ENCODE results near the gene MYEOV.

Gene MYEOV

DNA sequence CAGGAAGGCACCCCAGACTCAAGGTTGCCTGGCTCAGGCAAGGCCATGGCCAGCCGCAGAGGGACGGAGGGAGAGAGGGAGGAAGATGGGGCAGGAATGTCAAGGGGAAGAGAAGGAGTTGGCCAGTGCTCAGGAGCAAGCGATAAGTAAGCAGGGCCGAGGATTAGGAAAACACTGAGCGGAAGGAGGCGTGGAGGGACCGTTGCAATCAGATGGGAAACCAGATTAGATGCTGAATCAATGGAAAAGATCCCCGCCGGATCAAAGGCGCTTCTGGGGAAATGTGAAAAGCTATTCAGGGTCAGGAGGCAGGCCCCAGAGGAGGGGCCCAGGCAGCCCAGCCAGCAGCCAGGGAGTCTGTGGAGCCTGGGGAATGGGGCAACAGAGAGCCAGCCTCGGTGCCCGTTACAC is 26.6 kb upstream of the MYEOV start:
- DNase-seq, result no peak

DNA sequence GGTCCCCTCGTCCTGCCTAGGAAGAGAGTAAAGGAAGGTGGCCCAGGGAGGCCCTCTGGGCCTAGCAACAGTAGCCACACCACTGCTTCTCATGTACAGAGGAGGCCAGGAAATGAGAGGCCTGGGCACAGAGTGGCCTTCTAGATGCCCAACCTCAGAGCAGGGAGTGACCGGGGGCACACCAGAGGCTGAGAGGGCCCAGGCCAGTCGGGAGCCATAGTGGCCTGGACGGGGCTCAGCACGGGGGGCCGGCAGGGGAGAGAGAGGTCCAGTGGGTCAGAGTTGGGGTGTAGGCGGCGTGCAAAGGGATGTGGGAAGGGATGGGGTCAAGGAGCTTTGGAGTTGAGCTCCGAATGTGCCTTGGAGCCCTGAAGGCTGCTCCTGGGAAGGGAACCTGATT is 25.0 kb upstream of the MYEOV start:
- no peak for DNase-seq

DNA sequence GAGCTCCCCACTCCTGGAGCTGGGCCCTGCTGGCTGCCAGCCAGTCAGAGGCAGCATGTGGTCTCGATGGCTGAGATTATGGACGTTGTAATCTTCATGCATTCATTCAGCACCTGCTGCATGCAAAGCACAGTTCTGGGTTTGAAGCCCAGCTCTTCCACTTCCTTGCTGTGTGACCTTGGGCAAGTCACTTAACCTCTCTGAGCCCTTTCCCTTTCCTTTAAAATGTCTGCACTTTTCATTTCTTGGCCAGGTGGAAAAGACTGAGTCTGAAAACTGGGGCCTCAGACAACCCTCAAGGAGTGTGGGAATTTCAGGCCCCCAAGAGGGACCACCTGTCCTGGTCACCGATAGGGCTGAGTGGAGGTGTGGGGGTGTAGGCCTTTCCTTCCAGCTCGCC is 24.6 kb upstream of the MYEOV start:
- DNase-seq, result no peak

DNA sequence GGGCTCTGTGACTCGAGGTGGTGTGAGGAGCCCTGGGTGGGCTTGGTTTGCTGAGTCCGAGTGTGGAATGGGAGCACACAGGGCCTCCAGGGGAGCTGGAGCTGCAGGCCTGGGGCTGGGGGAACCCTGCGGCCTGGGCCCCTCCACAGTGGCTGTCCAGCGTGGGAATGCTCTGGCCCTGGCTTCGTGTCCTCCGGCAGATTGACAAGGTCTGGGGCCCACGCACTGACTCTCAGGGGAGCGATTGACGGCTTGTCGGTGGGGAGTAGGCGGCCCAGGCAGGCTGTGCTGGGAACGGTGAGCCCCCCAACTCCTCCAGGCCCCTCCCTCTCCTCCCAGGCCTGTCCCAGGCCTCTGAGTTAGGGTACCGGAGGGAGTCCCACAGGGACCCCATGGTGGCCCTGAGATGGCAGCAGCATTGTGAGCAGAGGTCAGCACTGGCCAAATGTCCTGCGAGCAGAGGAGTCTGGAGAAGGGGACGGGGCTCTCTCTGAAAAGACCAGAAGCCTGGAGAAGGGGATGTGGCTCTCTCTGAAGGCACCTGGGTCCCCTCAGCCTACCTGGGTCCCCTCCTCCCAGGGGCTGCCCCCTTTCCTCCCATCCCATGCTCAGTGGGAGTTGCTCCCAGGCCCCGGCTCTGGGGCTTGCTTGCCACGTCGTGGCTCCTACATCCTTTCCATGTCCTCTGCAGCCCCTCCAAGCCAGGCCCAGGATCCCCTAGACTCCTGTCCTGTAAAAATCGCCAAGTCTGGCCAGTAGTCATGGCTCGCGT is 23.8 kb upstream of the MYEOV start:
- DNase-seq, result no peak

DNA sequence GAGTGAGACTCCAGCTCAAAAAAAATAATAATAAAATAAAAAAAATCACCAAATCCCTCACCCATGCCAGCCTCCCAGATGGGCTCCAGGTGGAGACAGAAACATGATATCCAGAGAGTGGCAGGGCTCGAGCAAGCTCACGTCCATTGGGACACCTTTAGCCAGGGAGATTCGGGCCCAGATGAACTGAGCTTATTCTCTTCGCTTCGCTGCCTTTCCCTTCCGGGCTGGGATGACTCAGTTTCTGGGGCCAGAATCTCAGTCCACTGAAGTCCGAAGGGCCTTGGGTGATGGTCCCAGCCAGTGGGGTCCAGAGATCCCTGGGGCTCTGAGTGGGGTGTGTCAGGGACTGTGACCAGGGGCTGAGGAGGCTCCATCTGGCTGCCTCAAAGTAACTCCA is 23.0 kb upstream of the MYEOV start:
- DNase-seq, result no peak

DNA sequence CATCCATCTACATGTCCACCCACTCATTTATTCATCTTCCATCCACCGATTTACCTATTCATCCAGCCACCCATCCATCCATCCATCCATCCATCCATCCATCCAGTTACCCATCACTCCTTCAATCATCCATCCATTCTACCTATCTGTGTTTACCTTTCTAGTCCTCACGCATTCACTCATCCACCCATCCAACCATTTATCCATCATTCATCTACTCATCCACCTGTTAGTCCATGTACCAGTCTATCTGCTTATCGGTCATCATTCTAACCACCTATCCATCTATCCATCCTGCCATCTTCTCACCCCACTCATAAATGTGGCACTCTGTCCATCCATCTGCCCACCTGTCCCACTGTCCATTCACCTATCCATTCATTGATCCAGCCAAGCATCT is 21.9 kb upstream of the MYEOV start:
- no peak for DNase-seq

DNA sequence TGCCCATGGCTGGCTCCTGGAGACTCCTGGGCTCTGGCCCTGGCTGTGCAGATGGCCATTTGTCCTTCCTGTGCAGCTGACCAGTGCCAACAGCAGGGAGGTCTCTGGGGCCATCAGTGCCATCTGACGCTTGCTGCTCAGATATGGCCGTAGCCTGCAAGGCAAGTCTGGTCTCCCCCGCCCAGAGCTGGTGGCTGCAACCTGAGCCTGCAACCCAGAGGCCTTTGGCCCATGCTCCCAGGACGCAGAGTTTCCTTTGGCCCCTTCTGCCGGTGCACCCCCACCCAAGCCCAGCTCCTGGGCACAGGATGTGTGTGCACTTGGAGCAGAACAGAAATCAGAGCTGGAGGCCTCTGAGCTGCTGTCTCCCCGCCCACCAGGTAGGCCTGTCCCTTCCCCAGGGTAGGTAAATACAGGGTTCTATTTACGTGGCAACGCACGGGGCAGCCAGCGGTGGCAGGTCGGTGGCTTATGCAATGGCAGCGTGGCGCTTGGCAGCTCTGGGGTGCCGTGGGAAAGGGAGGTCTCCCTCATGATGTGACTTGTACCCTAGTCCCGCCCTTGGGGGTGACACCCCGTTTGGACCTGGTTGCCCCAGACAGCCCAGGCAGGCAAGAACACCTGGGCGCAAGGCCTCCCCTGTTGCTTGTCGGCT is 21.0 kb upstream of the MYEOV start:
- DNase-seq, result no peak

DNA sequence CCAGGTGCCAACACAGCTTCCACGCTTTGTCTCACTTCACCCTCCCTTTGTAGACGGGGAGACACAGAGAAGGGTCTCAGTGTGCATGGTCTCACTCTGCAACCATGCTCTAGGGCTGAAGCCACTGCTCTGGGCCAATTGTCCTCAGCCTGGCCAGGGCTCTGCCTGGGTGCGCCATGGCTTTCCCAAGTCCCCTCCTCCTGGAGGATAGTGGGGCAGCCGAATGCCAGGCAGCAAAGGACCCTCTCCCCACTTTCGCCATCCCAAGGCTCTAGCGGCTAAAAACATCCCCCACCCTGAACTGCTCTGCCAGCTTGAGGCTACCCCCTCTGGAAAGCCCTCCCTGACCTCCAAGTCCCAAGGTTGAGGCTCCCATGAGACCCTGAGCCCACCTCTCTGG is 20.4 kb upstream of the MYEOV start:
- no peak for DNase-seq

DNA sequence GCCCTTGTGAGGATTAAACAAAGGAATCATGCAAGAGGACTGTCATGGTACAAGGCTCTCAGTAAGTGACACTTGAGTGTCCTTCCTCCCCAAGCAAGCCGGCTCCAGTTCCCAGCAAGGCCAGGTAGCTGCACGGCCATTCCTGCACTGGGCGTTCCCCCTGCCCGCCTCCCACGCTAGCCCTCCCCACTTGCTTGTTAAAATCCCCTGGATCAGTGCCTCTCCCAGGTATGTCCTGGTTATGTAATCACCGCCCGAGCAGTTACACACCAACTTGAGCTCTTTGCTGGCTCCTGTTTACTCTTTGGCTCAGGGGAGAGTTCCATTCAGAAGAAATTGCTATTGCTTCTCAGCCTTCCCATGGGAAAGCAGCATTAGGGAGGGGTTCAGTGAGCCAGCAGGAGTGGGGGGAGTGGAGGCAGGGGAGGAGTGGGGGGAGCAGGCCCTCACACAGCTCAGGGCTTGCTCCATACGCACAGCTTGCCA is 19.4 kb upstream of the MYEOV start:
- DNase-seq, result no peak

DNA sequence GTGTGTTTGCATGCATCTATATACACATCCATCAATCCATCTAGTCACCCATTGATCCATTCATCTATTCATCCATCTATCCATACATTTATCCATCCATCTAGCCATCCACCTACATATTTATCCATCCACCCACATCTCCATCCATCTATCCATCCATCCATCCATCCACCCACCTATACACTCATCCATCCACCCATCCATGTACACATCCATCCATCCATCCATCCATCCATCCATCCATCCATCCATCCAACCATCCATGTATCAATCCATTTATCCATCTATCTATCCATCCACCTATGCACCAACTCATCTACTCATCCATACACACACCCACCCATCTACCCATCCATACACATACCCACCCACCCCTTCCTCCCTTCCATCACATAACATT is 18.8 kb upstream of the MYEOV start:
- DNase-seq, result no peak

DNA sequence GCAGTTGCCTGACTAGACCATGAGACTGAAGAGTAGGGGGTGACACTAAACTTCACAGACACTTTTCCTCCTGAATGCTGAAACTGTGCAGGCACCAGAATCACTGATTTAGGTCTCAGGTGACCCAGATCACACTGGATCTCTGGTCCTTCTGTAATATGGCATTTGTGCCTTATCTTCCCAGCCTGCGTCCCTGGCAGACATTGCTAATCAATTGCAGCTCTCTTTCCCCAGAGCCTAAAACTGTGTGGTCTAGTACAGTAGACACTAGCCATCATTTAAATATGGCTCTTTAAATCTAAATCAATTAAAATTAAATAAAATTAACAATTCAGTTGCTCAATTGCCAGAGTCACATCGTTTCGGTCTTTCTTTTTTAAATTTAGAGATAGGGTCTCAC is 17.8 kb upstream of the MYEOV start:
- no peak for DNase-seq

DNA sequence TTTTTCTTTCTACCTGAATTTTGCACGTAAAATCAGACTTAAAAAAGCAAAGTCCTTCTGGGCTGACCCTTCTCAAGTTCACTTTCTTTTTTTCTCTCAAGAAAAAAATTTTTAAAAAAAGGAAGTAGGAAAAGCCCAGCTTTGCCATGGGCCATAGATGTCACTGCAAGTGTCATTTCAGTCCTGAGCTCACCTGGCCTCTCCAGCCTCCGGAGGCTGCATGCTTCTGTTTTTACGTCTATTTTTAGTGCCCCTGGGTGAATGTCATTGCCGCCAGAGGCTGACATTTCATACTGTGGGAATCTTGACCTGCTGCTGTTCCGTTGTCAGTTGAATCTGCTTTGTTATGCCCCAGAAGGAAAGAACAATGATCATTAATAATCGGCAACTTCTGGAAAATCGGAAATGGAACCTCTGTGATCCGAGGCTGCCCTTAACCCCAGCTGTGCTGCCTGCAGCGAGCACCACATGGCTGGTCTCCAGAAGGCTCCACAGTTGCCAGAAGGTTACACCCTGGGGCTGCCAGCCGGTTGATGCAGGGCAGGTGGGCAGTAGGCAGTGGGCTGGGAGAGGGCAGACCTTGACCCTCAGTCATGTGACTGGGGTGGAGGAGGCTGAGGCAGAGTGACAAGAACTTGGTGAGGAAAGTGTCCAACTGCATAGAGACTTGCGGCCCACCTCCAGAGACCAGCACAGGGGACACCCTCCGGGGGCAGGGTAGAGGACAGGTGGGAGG is 16.7 kb upstream of the MYEOV start:
- DNase-seq, result no peak

DNA sequence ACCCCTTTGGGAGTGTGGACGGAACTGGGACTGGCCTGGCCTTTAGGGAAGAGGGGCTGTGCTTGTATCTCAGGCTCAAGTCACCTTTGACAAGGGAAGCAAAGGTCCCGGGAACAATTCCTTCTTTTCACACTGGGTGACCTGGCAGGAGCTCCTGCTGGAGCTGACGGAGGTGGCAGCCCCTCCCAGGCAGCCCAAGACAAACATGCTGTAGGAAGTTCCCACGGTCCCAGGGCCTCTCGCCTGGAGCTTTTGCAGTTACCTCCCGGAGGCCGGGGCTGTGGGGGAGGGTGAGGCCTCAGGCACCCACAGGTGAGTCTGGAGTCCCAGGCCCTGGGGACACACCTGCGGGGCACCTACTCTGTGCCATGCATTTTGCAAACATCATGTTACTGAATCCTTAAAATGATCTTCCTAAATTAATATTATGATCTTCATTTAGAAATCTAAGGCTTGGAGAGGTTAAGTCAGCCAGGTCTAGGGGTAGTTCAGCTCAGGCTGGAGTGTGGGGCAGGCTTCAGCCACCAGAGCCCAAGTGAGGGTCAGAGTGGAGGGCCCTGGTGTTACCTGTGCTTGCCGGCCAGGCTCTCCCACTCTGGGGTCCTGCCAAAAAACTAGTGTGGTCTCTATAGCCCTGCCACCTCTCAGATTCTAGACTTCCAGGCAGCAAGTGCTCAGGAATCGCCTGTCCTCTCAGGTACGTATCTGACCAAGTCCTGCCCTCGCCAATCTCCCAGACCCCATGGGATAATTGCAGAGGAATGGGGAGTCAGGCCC is 15.7 kb upstream of the MYEOV start:
- DNase-seq, result no peak

DNA sequence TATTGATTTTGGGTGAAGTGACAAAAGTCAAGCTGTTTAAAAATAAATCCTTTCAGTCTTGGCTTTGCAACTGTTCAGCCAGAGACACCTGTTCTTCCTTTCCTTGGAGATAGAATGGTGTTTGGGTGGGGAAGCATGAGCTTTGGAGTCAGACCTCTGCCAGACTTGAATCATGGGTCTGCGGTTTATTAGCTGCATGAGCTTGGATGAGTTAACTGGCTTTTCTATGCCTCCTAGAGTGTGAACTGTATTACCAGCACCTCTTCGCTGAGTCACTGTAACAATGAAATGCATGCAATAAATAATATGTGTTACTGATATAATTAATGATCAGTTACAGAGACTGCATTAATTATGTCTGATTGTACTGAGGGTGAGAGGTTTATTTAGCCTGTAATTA is 13.5 kb upstream of the MYEOV start:
- DNase-seq, result no peak

DNA sequence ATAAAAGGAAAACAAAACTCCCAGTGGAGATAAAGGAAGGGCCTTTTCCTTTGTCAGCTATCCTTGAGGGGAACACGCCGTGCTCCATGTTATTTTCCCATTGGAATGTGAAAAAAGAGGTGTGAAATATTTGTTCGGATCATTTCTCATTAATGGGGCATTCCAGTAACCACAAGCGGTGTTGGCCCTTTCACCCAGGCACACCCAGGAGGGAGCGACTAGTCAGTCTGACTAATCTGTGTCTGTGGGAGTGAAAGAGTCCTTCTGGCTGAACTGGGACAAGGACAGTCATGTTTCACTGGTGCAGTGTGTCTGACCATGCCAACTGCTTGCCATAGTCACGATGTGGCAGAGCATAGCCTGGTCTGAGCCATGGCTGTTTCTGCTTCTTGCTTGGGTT is 13.0 kb upstream of the MYEOV start:
- DNase-seq, result no peak

DNA sequence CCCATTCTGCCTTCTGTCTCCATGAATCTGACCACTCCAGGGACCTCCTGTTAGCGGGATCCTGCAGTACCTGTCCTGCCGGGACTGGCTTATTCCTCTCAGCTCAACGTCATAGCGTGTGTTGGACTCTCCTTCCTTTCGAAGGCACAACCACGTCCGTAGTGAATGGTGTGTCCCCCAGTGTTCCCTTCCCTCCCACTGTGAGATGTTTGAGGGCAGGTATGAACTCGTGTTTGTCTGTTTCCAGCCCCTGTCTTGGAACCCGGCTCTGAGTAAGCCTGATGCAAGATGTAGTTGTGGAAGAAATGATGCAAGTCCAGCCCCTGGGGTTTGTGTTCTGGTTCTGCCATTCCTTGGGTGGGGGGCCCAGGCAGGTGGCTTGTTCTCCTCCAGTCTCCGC is 10.5 kb upstream of the MYEOV start:
- no peak for DNase-seq

DNA sequence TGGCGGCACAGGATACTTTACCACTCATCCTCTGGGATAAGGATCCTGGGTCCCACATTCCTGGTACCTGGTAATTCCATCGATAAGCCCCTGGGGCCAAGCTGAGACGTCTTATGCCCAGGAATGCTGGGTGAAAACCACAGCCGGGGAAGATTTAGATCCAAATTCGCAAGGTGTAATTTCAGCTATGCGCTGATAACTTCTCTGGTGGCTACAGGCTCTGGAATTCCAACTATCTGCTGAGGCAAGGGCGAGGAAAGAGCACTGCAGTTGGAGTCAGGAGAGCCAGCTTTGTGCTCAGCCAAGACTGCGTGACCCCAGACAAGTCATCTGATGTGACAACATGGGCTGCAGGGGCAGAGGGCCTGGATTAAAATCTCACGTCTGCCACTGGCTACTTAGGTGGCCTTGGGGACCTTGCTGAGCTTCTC is 9.9 kb upstream of the MYEOV start:
- no peak for DNase-seq

DNA sequence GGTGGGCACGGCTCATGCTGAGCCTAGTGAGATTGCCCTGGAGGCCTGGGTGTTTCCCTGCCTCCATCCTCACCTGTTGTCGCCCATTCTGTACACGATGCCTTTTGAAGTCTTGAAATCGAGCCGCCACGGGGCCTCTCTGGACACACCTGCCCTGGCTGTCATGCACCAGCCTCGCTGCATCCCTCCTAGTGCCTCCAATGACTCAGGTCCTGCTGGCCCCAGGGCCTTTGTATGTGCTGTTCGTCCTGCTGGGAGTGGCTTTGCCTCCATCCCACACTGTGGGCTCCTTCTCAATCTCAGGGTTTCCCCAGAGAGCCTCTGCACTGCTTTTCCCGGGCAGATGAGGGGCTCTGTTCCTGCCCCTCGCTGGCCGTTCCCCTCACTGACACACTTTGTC is 8.9 kb upstream of the MYEOV start:
- no peak for DNase-seq

DNA sequence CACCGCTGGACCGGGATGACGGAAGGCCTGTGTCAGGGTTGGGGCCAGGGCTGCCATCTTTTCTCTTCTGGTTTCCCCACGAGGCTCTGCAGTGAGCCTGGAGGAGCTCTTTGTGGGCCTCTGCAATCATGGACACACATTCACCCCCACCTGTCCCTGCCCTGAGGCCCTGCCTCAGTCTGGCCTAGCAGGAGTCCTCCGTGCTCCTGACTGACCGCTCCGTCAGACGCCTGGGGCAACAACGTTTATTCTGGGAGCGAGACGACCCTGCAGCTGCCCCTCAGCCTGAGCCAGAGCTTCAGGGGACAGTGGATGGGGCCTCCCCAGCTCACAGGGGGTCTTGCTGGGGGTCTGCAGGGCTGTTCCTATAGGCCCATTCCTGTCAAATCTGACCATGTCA is 8.2 kb upstream of the MYEOV start:
- no peak for DNase-seq

DNA sequence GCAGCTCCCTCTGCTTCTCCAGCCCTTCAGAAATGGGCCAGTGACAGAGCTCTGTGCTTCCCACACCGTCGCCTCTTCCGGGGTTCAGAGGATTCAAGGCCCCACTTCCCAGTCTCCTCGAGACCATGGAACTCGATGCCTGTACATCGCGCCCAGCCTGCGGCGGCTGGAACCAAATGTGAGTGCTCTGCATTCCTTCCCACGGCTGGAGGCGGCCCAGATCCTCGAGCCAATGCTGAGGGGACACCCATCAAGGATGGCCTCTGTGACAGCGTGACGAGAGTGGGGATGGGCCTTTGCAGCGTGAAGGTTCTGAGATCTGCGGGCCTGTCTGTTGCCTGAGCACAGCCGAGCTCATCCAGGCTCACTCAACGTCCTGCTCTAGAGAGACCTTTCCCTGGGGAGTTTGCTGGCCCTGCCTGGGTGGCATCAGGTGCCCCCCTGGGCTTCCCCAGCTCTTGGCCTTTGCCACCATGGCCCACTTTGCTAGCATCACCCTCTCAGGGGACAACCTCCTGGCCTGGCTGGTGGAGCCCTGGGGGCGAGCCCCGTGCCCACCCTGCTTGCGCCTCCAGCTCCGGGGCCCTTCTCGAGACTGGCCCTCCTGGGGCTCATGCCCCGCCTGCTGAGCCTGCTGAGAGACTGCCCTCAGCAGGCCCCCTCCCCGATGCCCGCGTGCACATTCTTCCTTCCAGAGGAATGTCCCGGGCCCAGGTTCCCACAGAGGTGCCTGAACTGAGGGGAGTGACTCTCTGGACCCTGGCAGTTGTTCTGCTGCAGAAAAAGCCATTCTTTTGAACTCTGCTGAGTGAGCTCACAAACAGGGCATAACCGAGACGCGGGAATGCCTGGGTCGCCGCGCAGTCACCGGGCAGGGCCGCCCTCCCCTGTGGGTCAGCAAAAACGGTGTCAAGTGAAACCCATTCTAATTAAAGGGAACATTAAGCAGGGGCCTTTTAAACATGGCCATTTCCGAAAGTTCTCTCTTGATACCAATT is 7.3 kb upstream of the MYEOV start:
- peak; percentile 62 for DNase-seq

DNA sequence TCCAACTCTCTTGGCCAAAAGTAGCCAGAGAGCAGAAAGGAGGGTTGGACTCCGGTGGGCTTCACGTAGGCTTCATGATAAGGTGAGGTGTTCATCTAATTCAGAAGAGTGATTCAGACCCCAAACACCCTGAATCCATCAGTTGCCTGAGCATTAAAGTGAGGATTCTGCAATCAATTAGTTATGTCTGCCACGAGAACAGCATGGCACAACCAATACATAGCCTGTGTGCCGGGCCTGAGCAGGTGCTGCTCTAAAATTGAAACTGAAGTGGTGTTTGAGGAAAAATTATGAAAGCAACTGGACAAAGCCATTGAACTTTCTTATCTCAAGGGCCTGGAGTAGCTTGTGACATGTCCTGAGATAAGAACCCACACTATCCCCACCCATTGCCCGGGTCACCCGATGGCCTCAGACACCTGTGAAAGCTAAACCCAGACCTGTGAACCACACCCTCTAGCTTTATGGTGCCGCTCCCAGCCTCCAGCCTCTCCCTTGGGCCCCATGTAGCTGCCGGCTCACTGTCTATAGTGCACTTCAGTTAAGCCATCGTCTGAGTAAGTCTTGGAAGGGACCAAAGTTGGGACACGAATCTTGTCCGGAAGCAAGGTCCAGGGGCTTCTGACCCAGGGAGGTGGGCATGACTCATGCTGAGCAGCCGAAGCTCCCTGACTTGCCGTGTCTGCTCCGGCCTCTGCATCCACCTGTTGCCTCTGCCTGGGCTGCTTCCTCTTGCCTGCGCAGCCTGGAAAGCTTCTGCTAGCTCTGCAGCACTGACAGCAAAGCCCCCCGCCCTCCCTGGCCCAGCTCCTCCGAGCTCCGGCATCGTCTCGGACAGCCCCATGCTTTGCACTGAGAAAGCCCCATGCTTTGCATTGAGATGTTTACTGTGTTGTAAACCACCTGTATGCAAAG is 5.7 kb upstream of the MYEOV start:
- DNase-seq, result no peak
